Nephron (organoid): Measurements from ENCODE around the gene MIS18A.

Experiments used
- H3K27ac Mint-ChIP-seq, 3 experiments: 2 replicates each; pipeline ENCODE4 v1.8.0; 2020; ENCODE audit warnings: mixed read lengths in 3 of 3, mild to moderate bottlenecking in 2 of 3, moderate library complexity in 1 of 3
- H3K27me3 Mint-ChIP-seq: 2 replicates; pipeline ENCODE4 v1.8.0; 2021; ENCODE audit warnings: low read depth, mild to moderate bottlenecking, moderate library complexity, mixed read lengths
- H3K36me3 Mint-ChIP-seq: 2 replicates; pipeline ENCODE4 v1.8.0; 2020; ENCODE audit warnings: low read depth, mixed read lengths
- H3K4me1 Mint-ChIP-seq: 2 replicates; pipeline ENCODE4 v1.8.0; 2020; ENCODE audit warnings: mixed read lengths
- H3K4me3 Mint-ChIP-seq, 3 experiments: 2 replicates each; pipeline ENCODE4 v1.8.0; 2020; ENCODE audit warnings: mild to moderate bottlenecking in 3 of 3, mixed read lengths in 3 of 3, moderate library complexity in 2 of 3
- H3K9me3 Mint-ChIP-seq: 2 replicates; pipeline ENCODE4 v1.8.0; 2020; ENCODE audit warnings: mixed read lengths
- TF ChIP-seq, protein P1 (sequence below), 3 experiments: fragments of 200-600 bp; sonication (generic); IDR thresholded peaks; one replicate each; pipeline ENCODE4 v1.5.0; 2021; ENCODE audit warnings: antibody characterized with exemption in 3 of 3; ENCODE audit not compliant: unreplicated experiment in 3 of 3

The MIS18A gene

DNA sequence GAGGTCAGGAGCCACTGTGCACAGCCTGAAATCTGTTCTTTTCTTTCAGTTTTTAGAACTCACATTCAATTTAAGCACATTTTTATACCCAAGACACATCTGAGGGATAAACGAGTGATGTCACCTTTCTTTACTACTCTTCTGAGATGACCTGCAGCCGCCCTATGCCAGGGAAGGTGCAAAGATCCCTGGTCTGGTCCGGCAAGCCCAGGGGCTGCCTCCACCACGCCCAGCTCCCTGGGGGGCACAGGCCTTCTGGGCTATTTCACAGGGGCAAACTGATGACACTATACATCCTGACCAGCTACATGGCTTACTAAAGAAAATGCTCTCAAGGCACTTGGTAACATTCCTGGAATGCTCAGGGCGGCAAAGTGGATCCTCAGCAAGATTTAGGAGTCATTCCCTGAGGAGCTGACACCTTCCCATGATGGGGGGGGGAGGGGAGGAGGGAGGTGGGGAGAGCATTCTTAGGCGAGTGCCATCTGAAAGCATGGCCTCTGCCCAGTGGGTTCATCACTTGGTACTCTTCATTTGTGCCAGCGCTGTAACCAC lies 31.1 kb upstream of the MIS18A start:
- Mint-ChIP-seq H3K4me1 (no peaks in the 10 kb centered on the region), H3K9me3 (no peaks in the 10 kb centered on the region), H3K4me3 (no peak overlapping the region), H3K36me3 (peaks cover 27% of the 10 kb centered on the region), H3K27me3 (no peaks in the 10 kb centered on the region), H3K27ac (no peak overlapping the region)
- TF ChIP-seq, protein P1, sequence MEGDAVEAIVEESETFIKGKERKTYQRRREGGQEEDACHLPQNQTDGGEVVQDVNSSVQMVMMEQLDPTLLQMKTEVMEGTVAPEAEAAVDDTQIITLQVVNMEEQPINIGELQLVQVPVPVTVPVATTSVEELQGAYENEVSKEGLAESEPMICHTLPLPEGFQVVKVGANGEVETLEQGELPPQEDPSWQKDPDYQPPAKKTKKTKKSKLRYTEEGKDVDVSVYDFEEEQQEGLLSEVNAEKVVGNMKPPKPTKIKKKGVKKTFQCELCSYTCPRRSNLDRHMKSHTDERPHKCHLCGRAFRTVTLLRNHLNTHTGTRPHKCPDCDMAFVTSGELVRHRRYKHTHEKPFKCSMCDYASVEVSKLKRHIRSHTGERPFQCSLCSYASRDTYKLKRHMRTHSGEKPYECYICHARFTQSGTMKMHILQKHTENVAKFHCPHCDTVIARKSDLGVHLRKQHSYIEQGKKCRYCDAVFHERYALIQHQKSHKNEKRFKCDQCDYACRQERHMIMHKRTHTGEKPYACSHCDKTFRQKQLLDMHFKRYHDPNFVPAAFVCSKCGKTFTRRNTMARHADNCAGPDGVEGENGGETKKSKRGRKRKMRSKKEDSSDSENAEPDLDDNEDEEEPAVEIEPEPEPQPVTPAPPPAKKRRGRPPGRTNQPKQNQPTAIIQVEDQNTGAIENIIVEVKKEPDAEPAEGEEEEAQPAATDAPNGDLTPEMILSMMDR (IDR thresholded peaks at IDR 0.05; ENCODE audit: unreplicated experiment in 3 of 3): no peak

DNA sequence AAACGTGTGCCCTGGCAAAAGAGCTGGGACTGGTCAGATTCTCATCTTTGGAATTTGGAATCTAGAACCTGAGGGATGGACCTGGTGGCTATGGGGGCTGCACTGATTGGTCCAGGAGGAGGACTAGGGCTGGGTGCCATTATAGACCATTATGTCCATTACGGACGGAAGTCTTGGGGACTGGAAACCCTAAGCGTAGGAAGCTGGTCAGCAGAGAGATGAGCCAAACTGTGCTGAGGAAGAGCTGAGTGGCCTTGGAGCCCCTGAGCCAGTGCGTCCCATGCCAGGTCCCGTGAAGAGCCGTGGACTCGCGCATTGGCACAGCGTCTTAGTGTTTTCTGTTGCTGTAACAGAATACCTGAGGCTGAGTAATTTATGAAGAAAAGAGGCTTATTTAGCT lies 29.8 kb upstream of the MIS18A start:
- no peaks in the 10 kb centered on the region for H3K27me3 Mint-ChIP-seq
- no peaks in the 10 kb centered on the region for H3K9me3 Mint-ChIP-seq
- H3K4me1 Mint-ChIP-seq: no peaks in the 10 kb centered on the region
- no peak overlapping the region for H3K4me3 Mint-ChIP-seq
- H3K27ac Mint-ChIP-seq: no peak overlapping the region
- peaks cover 27% of the 10 kb centered on the region for H3K36me3 Mint-ChIP-seq
- TF ChIP-seq, protein P1 (IDR thresholded peaks at IDR 0.05; ENCODE audit: unreplicated experiment in 3 of 3): no peak

DNA sequence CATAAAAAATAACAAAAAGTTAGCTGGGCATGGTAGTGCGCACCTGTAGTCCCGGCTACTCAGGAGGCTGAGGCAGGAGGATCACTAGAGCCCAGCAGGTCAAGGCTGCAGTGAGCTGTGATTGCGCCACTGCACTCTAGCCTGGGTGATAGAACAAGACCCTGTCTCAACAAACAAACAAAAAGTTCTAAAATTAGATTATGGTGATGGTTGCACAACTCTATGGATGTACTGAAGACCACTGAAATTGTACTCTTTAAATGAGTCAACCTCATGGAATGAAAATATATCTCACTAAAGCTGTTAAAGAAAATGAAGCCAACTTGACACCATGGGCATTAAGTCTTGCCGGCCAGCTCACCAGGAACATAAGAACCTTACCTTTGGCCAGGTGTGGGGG lies 28.9 kb upstream of the MIS18A start:
- Mint-ChIP-seq H3K4me3 (no peak overlapping the region), H3K36me3 (peaks cover 20% of the 10 kb centered on the region), H3K27ac (no peak overlapping the region), H3K4me1 (no peaks in the 10 kb centered on the region), H3K27me3 (no peaks in the 10 kb centered on the region), H3K9me3 (no peaks in the 10 kb centered on the region)
- TF ChIP-seq, protein P1 (IDR thresholded peaks at IDR 0.05; ENCODE audit: unreplicated experiment in 3 of 3): no peak

DNA sequence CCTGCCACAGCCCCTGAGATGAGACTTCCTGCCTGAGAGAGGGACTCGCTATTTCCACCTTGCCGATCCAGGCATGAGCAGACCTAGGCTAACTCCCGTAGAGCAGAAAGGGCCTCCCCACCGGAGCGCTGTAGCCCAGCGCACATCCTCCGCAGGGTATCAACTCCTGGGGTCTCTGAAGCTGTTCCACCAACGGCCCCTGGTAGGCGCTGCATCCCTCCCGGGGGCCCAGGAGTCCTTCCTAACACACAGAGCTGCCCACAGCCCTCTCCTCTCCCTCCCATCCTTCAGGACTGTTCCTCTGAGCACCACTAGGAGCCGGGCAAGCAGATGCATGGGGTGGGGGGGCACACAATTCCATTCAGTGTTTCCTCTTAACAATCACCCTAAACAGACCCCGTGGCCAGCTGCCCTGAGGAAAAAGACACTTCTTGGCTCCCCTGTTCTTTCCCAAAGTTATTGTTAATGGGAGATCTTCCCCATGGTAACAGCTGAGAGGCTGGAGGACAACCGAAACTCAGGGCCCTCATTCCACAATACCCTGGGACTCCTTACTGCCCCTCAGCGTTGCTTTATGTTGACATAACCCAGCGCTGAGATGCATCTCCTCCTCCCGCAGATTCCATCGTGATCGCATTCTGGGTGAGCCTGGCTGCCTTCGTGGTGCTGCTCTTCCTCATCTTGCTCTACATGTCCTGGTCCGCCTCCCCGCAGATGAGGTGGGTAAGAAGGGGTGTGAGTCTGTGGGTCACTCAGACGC lies 27.4 kb upstream of the MIS18A start:
- H3K9me3 Mint-ChIP-seq: no peaks in the 10 kb centered on the region
- no peak overlapping the region for H3K4me3 Mint-ChIP-seq
- H3K27me3 Mint-ChIP-seq: no peaks in the 10 kb centered on the region
- H3K4me1 Mint-ChIP-seq: no peaks in the 10 kb centered on the region
- TF ChIP-seq, protein P1 (IDR thresholded peaks at IDR 0.05; ENCODE audit: unreplicated experiment in 3 of 3): peak; percentile 21 to 33 (median 25)
- no peak overlapping the region for H3K27ac Mint-ChIP-seq
- H3K36me3 Mint-ChIP-seq: peaks cover 21% of the 10 kb centered on the region

DNA sequence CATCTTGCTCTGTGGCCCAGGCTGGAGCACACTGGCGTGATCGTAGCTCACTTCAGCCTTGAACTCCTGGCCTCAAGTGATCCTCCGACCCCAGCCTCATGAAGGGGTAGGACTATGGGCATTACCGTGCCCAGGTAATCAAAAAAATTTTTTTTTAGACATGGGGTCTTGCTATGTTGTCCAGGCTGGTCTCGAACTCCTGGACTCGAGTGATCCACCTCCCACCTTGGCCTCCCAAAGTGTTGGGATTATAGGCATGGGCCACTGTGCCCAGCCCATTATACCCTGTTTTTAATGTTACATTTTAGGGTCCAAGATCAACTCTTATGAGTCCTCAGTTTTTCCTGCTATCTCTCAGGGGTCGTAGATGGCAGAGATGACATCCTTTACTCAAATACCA lies 26.1 kb upstream of the MIS18A start:
- H3K27me3 Mint-ChIP-seq: no peaks in the 10 kb centered on the region
- TF ChIP-seq, protein P1 (IDR thresholded peaks at IDR 0.05; ENCODE audit: unreplicated experiment in 3 of 3): no peak
- H3K4me3 Mint-ChIP-seq: no peak overlapping the region
- H3K36me3 Mint-ChIP-seq: peaks cover 23% of the 10 kb centered on the region
- H3K27ac Mint-ChIP-seq: no peak overlapping the region
- no peaks in the 10 kb centered on the region for H3K9me3 Mint-ChIP-seq
- no peaks in the 10 kb centered on the region for H3K4me1 Mint-ChIP-seq

DNA sequence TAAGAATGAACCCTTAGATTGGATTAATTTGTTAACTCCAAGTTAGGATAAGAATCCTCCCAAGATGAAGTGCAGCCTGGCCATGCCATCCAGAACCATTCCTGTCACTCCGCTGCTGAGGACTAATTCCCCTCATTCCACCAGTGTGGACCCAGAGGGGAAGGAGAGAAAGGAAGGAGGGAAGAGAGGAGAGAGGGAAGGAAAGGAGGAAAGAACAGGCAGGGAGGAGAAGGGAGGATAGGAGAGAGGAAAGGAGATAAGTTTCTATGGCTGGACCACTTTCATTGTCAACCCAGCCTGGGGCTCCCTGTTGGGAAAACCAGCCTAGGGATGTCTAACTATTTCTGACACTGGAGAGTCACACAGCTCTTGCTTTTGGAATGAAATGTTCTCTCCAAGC lies 24.5 kb upstream of the MIS18A start:
- Mint-ChIP-seq H3K9me3 (no peaks in the 10 kb centered on the region), H3K4me1 (no peaks in the 10 kb centered on the region), H3K27me3 (no peaks in the 10 kb centered on the region), H3K36me3 (peaks cover 20% of the 10 kb centered on the region), H3K4me3 (no peak overlapping the region), H3K27ac (no peak overlapping the region)
- TF ChIP-seq, protein P1 (IDR thresholded peaks at IDR 0.05; ENCODE audit: unreplicated experiment in 3 of 3): no peak
